HG03442 (cell line): ENCODE measurements around the gene C17orf113.
A peak's percentile ranks its signal among the peaks of the same experiment; 100 is the strongest.
"Not testable (repeated sequence)": the region's sequence is repeated elsewhere in the genome, so short reads cannot be mapped to it uniquely, and the experiment has no call there.

ENCODE experiments used
- ATAC-seq: cut with Tn5 transposase; IDR thresholded peaks from one replicate; pipeline ENCODE4 v1.9.1; 2021; ENCODE audit warnings: mild to moderate bottlenecking, moderate library complexity; ENCODE audit not compliant: unreplicated experiment

C17orf113 gene

GRCh38 chr17:42042598-42043319, 7.6 kb downstream of the C17orf113 start:
- ATAC-seq, result no peak

- ATAC-seq, result no peak
These were observed 8.8 kb downstream of the C17orf113 start for GRCh38 chr17:42041619-42042018.

GRCh38 chr17:42040818-42041217, 9.6 kb downstream of the C17orf113 start:
- no peak for ATAC-seq

- ATAC-seq, result no peak
These were observed 10.3 kb downstream of the C17orf113 start for GRCh38 chr17:42039794-42040763.

- no peak for ATAC-seq
These were observed 12.0 kb downstream of the C17orf113 start for GRCh38 chr17:42038221-42038973.

- no peak for ATAC-seq
These were observed 16.3 kb downstream of the C17orf113 start for GRCh38 chr17:42034059-42034458.

GRCh38 chr17:42031584-42031983, 18.8 kb downstream of the C17orf113 start:
- ATAC-seq, result no peak

- no peak for ATAC-seq
These were observed 21.6 kb downstream of the C17orf113 start for GRCh38 chr17:42028791-42029127.

GRCh38 chr17:42027961-42028790, 22.2 kb downstream of the C17orf113 start:
- no peak for ATAC-seq

- no peak for ATAC-seq
These were observed 22.9 kb downstream of the C17orf113 start for GRCh38 chr17:42027590-42027889.

GRCh38 chr17:42026857-42027589, 23.4 kb downstream of the C17orf113 start:
- ATAC-seq, result no peak

- no peak for ATAC-seq
These were observed 24.5 kb downstream of the C17orf113 start for GRCh38 chr17:42025936-42026335.

GRCh38 chr17:42025191-42025579, 25.2 kb downstream of the C17orf113 start:
- ATAC-seq, result no peak

- ATAC-seq, result no peak
These were observed 26.7 kb downstream of the C17orf113 start for GRCh38 chr17:42023524-42024349.

GRCh38 chr17:42020845-42021244, 29.6 kb downstream of the C17orf113 start:
- not testable (repeated sequence) for ATAC-seq

- peak; percentile 50 for ATAC-seq
These were observed 30.6 kb downstream of the C17orf113 start, which contains the start of gene NKIRAS2 for GRCh38 chr17:42019509-42020404. Gene NKIRAS2, plus strand, starts transcription at chr17:42020090. Its CDS starts 1,488 bp downstream, at chr17:42021578.

- no peak for ATAC-seq
These were observed 31.4 kb downstream of the C17orf113 start for GRCh38 chr17:42018988-42019387.

- no peak for ATAC-seq
These were observed 32.1 kb downstream of the C17orf113 start for GRCh38 chr17:42018339-42018738.
